MM.1S (cell line): ENCODE results near the gene TRPM8.

Experiments used
- DNase-seq: peaks from one replicate; pipeline ENCODE4 v3.0.0-alpha.2; 2015
- H2AFZ ChIP-seq: fragments of 300-600 bp; sonication (generic); 2 replicates; pipeline ENCODE4 v1.6.0; 2016; ENCODE audit warnings: antibody characterized with exemption, low read length
- H3F3A ChIP-seq: fragments of 300-600 bp; sonication (generic); 2 replicates; pipeline ENCODE4 v1.6.1; 2016; ENCODE audit warnings: mild to moderate bottlenecking, antibody characterized with exemption, low read length, moderate library complexity, mixed read lengths; ENCODE audit not compliant: insufficient read depth
- H3K27ac ChIP-seq: fragments of 300-600 bp; sonication (generic); 2 replicates; pipeline ENCODE4 v1.5.1; 2016; ENCODE audit warnings: mild to moderate bottlenecking, low read length
- H3K27me3 ChIP-seq: fragments of 300-600 bp; sonication (generic); replicated peaks from 2 replicates; pipeline ENCODE4 v1.6.0; 2016; ENCODE audit warnings: low read length; ENCODE audit not compliant: insufficient read depth
- H3K36me3 ChIP-seq: fragments of 300-600 bp; sonication (generic); replicated peaks from 2 replicates; pipeline ENCODE4 v1.6.1; 2016; ENCODE audit warnings: mild to moderate bottlenecking, low read length, mixed read lengths; ENCODE audit not compliant: insufficient read depth
- H3K4me1 ChIP-seq: fragments of 300-600 bp; sonication (generic); 2 replicates; pipeline ENCODE4 v1.6.1; 2016; ENCODE audit warnings: low read length, mixed read lengths
- H3K4me2 ChIP-seq: fragments of 300-600 bp; sonication (generic); 2 replicates; pipeline ENCODE4 v1.6.0; 2016; ENCODE audit warnings: low read depth, low read length
- H3K4me3 ChIP-seq: fragments of 300-600 bp; sonication (generic); 2 replicates; pipeline ENCODE4 v1.5.1; 2016; ENCODE audit warnings: low read length, mixed read lengths
- H3K79me2 ChIP-seq: fragments of 300-600 bp; sonication (generic); 2 replicates; pipeline ENCODE4 v1.6.1; 2016; ENCODE audit warnings: mixed run types, low read length, mixed read lengths
- H3K9ac ChIP-seq: fragments of 300-600 bp; sonication (generic); 2 replicates; pipeline ENCODE4 v1.6.1; 2016; ENCODE audit warnings: low read length, mixed read lengths
- H3K9me2 ChIP-seq: fragments of 300-600 bp; sonication (generic); replicated peaks from 2 replicates; pipeline ENCODE4 v1.6.1; 2016; ENCODE audit warnings: mild to moderate bottlenecking, low read length, mixed read lengths; ENCODE audit not compliant: insufficient read depth
- H3K9me3 ChIP-seq: fragments of 300-600 bp; sonication (generic); replicated peaks from 2 replicates; pipeline ENCODE4 v1.6.1; 2016; ENCODE audit warnings: mild to moderate bottlenecking, low read length, mixed read lengths; ENCODE audit not compliant: insufficient read depth
- H4K20me1 ChIP-seq: fragments of 300-600 bp; sonication (generic); 2 replicates; pipeline ENCODE4 v1.6.1; 2016; ENCODE audit warnings: mild to moderate bottlenecking, low read length, moderate library complexity, mixed read lengths; ENCODE audit not compliant: insufficient read depth
- CTCF ChIP-seq: fragments of 300-600 bp; sonication (generic); IDR thresholded peaks from 2 replicates; pipeline ENCODE4 v1.5.1; 2016; ENCODE audit warnings: antibody characterized with exemption, low read length, mixed read lengths
- EZH2 ChIP-seq: fragments of 300-600 bp; sonication (generic); optimal IDR thresholded peaks from 2 replicates; pipeline ENCODE3; 2017; ENCODE audit warnings: low read depth, mild to moderate bottlenecking, antibody characterized with exemption, low read length, mixed read lengths
- EZH2phosphoT487 ChIP-seq: fragments of 300-600 bp; sonication (generic); IDR thresholded peaks from 2 replicates; pipeline ENCODE4 v1.6.1; 2018; ENCODE audit warnings: antibody characterized with exemption, low read length

TRPM8 gene

GRCh38 chr2:233972941-233973575 is 55.9 kb downstream of the TRPM8 start:
- H3K4me1 ChIP-seq, result peaks cover 21% of the 10 kb centered on the region
- no peaks in the 10 kb centered on the region for H4K20me1 ChIP-seq
- H3K4me2 ChIP-seq, result no peak overlapping the region
- H3K27ac ChIP-seq, result no peak overlapping the region
- no peak overlapping the region for H3K4me3 ChIP-seq
- no peak overlapping the region for H2AFZ ChIP-seq
- H3F3A ChIP-seq, result peaks cover 11% of the 10 kb centered on the region
- no peak for TF ChIP-seq EZH2
- TF ChIP-seq CTCF, result no peak
- no peak for TF ChIP-seq EZH2phosphoT487
- H3K9ac ChIP-seq, result no peak overlapping the region
- DNase-seq, result no peak
- peaks cover 3% of the 10 kb centered on the region for H3K36me3 ChIP-seq
- peaks cover 62% of the 10 kb centered on the region for H3K79me2 ChIP-seq
- H3K9me3 ChIP-seq, result no peaks in the 10 kb centered on the region
- H3K27me3 ChIP-seq, result no peaks in the 10 kb centered on the region
- H3K9me2 ChIP-seq, result no peaks in the 10 kb centered on the region

GRCh38 chr2:233973786-233974185 is 56.6 kb downstream of the TRPM8 start:
- Histone ChIP-seq H4K20me1 (no peaks in the 10 kb centered on the region), H3F3A (peaks cover 4% of the 10 kb centered on the region), H2AFZ (no peak overlapping the region), H3K27ac (no peak overlapping the region), H3K4me3 (no peak overlapping the region), H3K36me3 (peaks cover 3% of the 10 kb centered on the region), H3K27me3 (no peaks in the 10 kb centered on the region), H3K9me2 (no peaks in the 10 kb centered on the region), H3K9me3 (no peaks in the 10 kb centered on the region), H3K9ac (no peak overlapping the region), H3K79me2 (peaks cover 62% of the 10 kb centered on the region), H3K4me2 (no peak overlapping the region), H3K4me1 (peaks cover 14% of the 10 kb centered on the region)
- no peak for DNase-seq
- TF ChIP-seq EZH2 (no peak), CTCF (no peak), EZH2phosphoT487 (no peak)

GRCh38 chr2:233974530-233975071 is 57.4 kb downstream of the TRPM8 start:
- H4K20me1 ChIP-seq, result no peaks in the 10 kb centered on the region
- H3K79me2 ChIP-seq, result peaks cover 61% of the 10 kb centered on the region
- H3K27me3 ChIP-seq, result no peaks in the 10 kb centered on the region
- H3K4me2 ChIP-seq, result no peak overlapping the region
- no peak overlapping the region for H3K4me3 ChIP-seq
- no peak for DNase-seq
- H2AFZ ChIP-seq, result no peak overlapping the region
- no peak overlapping the region for H3K9ac ChIP-seq
- peaks cover 6% of the 10 kb centered on the region; the same call in 1 of the 2 replicates for H3K4me1 ChIP-seq
- H3K9me2 ChIP-seq, result no peaks in the 10 kb centered on the region
- TF ChIP-seq EZH2, result no peak
- TF ChIP-seq CTCF, result no peak
- TF ChIP-seq EZH2phosphoT487, result no peak
- no peaks in the 10 kb centered on the region for H3F3A ChIP-seq
- H3K27ac ChIP-seq, result no peak overlapping the region
- no peaks in the 10 kb centered on the region for H3K9me3 ChIP-seq
- peaks cover 3% of the 10 kb centered on the region for H3K36me3 ChIP-seq
